Right forelimb (tissue), 1 donor: ENCODE measurements around the gene CHST10.

ENCODE experiments used
- DNase-seq: peaks from one replicate; pipeline ENCODE4 v3.0.0-alpha.2; 2018

CHST10 gene

DNA sequence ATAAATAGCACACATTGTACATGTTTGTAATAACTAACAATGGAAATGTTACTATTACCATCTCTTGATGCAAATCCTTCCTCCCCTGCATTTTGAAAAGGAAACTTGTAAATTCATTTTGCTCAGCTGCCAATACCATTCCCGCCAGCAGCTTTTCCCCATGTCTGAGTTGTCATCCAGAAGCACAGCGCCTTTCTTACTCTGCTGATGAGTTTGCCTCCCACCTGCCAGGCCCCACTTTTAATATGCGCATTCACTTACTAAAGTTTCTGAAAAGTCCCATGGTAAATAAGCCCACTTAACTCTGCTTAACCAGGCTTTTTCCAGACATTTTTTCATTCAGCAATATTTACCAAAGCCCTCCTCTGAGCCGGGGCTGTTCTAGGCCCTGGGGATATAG is 3.9 kb downstream of the CHST10 start:
- DNase-seq = no peak

DNA sequence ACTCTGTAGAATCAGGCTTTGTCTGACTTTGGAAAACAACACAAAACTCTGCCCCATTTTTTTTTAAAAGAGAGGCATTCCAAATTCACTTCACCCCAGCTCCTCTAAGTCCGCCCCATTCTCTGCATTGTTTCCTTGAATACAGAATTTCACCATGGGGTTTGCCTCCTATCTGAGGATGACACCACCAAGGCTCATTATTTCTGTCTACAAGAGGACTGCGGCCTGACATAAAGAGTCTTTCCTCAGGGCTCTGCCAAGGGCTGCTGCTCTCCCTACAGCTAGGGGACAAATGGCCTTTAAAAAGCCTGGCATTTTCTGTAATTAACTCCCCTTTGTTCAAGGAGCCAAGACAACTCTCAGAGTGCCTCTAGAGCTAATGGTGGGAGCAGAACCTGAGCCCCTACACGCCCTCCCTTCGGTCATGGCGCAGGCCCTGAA is 4.6 kb downstream of the CHST10 start:
- no peak for DNase-seq

DNA sequence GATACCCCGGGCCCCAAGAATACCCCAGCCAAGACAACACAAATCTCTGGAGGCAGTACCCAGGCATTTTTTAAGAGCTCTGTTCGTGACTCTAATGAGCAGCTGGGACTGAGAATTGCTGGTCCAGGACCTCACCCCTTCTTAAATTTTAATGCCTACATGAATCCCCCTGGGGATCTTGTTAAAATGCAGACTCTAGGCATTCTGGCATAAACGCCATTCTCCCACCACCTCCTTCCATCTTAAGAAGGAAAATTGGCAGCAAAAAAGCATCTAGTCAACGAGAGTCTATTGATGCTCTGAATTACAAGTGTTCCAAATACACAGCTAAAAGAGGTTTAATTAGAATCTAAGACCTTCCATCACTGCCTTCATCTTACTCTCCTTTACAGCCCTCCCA is 5.0 kb downstream of the CHST10 start:
- DNase-seq = no peak

DNA sequence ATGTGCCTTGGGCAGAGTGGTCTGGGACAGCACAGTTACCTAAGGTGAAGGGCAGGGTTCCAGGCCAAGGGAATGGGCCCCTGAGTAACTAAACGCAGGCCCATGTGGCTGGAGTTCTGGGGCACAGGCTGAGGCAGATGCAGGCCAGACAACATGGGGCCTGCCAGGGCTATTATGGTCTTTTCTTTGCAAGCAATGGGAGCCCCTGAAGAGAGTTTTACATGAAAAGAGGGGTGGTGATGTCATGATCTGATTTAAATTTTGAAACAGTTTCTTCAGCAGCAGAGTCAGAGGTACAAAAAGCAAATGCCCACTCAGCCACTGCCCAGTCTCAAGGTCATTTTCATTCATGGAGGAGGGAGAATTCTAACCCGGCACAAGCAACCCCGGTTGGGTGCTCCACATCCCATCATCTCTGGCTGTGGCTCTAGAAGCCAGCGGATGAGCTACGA is 5.6 kb downstream of the CHST10 start:
- DNase-seq = no peak

DNA sequence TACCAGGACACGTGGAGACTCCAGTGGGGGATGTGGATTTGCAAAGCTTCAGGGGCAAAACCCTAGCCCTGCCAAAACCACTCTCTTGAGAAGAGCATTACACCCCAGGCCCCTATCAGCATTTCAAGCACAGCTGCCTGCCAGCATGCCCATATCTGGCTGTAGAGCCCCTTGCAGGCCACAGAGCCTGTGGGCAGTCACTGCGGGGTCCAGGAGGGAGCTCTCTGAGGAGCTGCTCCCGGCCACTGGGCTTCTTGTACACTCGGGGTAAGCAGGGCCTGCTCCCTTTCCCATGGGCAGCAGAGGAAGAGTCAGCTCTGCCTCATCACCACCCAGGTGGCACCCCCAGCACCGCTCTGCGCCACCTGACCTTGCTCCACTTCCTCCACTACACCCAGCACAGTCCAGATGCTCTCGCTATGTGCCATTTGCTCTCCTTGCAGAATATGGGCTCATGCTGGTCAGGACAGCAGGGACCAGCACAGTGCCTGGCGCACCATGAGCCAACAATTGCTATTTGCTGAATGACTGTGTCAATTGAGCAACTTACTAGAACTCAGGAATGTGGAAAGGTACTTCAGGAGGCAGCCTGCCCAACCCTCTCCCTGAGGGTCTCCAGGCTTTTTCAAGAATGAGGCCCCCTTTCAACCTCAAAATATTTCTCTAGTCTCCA is 7.4 kb downstream of the CHST10 start:
- no peak for DNase-seq

DNA sequence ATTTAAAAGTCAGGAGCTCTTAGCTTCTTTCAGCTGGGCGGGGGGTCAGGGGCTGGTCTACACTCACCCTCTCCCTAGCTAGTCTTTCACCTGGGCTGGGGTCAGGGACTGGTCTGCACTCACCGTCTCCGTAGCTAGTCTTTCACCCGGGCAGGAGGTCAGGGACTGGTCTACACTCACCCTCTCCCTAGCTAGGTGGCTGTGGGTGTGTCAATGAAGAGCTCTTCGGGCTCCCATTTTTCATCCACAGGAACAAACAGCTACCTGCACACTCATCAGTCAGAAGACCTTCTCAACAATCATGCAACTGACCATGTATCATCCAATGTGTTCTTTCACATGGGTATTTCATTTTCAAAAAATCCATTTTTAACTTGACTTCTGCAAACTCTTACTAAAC is 8.0 kb downstream of the CHST10 start:
- no peak for DNase-seq

DNA sequence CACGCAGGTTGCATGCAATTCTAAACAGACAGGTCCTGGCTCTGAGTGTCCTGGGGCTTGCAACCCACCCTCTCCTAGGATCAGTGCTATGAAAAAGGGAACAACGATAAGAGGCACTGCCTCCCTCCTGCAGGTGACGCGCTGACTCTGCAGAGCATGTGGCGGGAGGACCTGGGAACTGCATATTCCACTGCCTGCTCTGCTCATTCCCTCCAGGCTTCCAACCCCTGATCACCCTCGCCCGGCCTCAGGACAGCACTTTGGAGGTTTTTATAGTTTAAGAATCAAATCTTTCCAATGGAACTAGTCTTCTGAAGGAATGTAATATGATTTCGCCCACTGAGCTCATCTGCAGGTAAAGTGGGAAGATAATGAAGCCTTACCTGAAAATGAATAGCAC is 8.5 kb downstream of the CHST10 start:
- DNase-seq = no peak

DNA sequence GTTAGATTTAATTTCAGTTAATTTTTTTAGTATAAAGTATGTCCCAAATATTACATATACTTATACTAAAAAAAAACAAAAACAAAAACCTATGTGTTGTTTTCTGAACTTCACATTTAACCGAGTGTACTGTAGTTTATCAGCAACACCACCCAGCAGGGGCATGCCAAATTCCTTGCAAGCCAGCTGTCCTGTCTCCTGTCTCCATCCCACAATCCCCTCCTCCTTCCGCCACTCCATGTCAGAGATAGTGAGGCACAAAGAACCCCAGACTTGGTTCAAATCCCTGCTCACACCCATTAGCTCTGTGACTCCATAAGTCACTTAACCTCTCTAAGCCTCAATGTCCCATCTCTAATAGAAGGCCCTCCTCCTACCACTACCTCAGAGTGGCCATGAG is 9.4 kb downstream of the CHST10 start:
- DNase-seq = no peak

DNA sequence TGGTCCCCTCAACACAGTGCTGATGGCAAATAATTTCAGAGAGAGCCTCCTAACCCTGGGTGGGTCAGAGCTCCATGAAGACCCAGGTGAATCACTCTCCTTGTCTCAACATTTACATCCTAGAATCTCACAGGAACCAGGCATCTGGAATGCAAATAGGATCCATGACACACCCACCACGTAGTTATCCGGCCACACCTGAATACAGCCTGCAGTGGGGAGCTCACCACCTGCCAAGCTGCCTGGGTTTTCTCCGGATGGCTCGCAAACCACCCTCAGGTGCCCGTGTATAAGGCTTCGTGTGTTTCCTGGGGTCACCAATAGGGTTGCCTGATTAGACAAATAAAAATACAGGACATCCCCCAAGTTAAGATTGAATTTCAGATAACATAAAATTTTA is 9.9 kb downstream of the CHST10 start:
- DNase-seq = no peak

DNA sequence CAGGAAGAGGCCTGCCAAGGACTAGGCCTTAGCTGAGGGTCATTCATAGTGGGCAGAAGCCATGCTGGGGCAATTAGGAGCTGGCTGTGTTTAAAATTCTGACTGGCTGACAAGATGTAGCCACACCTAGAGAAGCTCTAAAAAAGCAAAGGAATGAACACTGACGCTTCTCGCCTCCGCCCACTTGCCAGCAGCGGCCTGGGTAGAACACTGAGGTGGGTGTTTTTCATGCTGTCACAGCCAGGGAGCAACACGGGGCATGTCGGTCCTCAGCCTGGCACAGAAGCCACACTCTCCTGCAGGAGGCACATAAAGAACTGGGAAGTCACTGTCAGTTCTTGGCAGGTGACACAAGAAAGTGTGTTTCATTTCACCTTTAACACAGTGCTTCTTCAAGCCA is 10.4 kb downstream of the CHST10 start:
- DNase-seq = no peak

DNA sequence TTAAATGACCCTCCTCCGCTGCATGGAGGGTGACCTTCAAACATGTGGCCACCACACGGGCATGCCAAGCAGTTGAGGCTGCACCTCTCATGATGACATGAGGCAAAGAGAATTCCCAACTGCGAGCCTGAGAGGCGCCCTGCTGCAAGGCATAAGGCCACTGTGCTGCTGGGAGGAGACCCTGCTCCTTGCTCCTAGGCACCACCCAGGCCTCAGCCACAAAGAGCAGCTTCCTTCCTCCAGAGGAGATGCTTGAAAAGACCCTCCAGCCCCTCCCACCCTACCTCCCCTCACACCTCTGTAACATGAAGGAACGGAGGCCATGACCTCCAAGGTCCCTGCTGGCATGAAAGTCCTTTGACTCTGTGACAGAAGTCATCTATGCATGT is 11.4 kb downstream of the CHST10 start:
- DNase-seq = no peak

DNA sequence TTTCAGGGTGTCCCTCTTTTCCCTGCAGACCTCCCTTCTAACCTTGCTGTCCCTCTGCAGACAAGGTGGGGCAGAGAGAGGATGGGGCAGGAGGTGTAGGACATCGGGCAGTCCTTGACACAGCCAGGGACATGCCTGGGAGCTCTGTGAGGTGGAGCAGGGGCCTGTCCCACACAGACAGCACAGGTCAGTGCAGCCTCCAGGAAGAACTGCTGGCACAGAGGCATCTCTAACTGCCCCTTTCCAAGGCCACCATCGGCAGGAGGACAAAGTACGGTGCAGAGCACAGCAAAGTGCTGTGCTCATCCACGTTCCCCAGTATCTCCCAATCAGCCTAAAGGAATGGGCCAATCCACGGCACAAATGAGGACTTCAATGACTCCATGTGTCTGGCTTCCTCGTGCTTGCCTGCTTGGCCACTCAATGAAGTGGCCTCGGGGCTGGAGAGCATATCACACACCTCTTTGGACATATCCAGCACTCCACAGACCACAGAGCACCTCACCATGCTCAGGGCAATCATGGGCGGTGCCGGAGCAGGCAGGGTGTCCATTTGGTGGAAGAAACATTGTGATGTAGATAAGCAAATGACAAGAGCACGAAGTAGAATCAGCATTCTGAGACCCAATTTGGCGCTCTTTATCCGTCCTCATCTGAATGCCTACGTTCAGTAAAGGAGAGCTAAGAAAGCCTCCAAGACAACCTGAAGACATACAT is 11.9 kb downstream of the CHST10 start:
- no peak for DNase-seq

DNA sequence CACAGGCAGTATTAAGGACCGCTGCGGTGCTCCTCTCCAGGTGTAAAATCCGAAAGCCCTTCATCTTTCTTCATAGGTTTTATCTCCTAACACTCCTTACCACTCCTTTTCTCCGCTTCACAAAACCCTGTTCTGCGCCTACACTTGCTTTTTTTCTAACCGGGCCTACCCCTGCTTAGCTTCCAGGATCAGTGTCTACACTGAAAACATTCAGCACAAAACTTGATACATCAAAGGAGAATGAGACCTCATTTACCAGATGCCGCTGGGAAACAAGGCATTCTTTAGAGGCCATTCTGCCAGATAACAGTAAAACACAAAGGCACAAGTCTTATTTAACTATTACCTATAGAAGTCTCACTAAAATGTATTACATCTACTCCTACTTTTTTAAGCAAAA is 13.1 kb downstream of the CHST10 start:
- no peak for DNase-seq

DNA sequence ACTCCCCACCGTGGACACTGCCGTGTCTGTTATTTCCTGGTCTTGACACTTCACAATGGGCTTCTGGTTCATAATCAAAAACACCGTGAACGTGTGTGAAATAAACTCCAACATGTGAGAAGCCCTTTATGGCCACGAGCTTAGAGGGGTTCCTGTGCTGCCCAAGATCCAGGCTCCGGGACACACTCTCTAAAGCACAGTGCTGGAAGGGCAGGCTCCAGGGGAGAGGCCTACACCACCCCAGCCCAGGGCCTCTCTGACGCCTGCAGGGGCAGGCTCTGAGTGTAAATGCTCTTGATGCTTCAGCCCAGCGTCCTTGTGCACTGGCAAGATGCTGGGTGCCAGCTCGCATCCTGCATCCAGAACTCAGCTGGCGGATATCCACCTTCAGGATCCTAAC is 13.7 kb downstream of the CHST10 start:
- no peak for DNase-seq

DNA sequence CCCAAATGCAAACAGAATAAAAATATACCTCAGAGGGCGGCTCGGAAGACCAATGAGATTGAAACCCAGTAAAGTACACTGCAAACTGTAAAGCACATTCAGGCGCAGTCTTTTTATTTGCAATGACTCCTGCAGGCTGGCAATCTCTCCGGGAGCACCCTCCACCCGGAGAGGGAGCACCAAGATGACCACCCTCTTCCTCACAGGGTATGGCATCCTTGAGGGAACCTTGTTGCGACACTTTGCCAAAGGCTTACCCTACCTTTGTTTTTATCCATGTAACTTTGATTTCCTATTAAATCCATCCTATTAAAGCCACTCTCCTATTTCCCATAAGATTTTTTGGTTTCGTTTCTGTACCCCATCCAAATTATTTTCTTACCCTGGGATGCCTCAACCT is 16.2 kb downstream of the CHST10 start:
- DNase-seq = no peak

DNA sequence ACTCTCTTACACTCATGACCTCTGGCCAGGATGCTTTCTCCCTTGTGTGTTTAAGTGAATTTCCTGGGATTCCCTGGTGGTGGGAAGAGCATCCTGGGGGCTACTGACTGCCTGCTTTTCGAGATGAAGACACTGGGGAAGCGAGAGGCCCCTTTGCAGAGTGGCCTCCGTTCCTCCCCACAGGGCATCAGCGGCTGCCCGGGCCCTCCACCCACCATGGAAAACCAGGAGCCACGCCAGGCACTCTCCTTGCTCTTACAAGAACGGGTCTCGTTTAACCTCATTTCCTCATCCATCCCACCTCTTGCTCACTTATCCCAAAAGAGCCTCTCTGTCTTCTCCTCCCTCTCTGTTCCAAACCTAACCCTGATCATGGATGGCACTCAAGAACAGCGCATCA is 17.8 kb downstream of the CHST10 start:
- no peak for DNase-seq

DNA sequence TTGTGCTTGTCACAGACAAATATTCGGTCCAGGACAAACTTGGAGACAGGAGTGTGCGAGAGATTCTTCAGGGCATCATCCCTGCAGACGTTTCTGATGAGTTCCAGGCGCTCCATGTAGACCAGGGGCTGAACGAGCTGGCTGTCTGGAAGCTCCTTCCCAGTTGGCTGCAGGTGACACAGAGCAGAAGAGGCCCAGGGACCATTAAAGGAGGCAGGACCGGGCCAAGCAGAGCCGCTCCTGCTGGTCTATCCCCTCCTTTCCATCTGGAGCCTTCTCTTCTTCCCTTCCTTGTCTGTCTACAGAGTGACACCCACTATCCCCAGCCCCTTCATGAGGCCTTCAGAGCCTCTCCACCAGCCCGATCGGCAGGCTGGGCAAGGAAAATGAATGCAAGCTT is 19.5 kb downstream of the CHST10 start:
- DNase-seq = no peak

DNA sequence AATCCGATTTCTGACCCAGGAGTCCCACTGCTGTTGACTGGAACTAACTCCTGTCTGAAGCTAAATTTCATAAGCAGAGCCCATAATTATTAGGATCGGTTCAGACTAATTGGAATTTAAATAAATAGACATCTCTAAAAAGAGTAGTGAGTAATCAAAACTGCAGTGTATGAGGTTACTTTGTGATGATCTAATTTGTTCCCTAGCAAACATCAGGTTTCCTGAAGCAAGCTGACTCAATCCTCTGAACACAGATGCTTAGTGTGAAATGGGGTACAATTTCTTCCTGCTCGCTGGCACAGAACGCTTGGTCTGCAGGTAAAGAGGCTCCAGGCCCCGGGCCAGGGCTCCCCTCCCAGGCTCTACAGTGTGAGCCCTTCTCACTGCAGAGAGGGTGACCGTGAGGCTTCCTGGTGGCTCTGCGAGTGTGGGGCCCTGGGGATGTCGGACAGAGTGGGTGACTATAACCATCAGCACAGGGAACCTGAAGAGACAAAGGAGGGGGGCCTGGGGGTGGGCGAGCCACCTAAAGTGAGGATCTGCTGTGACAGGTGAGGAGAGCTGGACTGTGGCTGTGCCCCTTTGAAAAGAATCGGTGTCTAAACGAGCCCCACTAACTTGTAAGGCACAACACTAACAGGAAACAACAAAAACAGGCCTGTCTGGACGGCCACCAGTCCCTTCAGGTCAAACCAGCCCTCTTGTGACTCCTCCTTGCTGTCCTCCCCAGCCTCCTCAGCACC is 20.2 kb downstream of the CHST10 start:
- DNase-seq = no peak

DNA sequence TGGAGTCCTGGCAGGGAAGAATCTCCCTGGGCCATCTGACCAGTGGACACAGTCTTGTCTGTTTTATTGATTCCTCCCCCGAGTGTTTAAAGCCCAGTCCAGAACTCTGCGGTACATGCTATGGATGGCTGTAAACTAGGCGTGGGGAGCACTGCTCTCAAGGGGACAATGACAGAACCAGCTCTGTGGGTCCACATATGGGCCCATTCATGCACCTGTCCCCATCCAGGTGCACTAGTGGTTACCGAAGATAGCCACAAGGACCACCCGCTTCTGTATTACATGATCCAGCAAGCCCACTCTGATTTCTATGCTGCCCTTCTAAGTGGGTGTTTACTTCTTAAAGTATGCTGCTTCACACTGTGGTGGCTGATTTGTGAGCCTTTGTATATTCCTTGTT is 21.0 kb downstream of the CHST10 start:
- DNase-seq = no peak

DNA sequence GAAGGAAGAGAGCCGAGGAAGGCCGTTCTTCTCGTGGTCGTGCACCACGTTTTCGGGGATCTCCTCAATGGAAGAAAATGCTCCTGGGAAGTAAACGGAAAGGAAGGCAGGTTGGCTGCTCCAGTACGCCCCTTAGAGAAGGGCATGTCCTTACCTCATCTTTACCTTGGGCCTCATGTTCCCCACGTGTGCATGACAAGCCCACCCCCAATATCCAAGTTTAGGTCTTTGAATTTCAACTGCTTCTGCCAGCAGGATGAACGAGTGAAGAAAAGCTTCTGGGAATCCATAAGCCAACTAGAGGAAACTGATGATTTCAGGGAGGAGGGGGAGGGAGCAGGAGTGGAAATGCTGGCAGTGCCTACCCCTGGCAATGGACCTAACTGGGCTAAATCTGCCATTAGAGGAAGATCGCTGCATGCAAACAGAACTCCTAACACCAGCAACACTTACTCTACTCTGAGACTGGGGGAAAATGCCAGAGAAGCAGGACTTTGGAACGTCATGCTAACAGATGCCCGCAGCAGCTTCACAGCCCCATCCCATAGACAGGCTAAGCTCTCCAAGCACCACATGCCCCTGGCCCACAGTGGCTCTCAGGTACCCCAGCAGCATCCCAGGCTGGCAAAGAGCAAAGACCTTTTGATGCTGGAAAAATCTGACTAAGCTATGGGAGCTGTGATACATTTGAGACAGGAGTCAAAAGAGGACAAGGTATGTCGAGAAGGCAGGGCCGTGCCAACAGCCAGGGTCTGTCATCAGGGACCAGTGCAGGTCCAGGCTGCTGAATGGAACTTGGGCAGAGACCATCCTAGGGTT is 21.7 kb downstream of the CHST10 start:
- no peak for DNase-seq

DNA sequence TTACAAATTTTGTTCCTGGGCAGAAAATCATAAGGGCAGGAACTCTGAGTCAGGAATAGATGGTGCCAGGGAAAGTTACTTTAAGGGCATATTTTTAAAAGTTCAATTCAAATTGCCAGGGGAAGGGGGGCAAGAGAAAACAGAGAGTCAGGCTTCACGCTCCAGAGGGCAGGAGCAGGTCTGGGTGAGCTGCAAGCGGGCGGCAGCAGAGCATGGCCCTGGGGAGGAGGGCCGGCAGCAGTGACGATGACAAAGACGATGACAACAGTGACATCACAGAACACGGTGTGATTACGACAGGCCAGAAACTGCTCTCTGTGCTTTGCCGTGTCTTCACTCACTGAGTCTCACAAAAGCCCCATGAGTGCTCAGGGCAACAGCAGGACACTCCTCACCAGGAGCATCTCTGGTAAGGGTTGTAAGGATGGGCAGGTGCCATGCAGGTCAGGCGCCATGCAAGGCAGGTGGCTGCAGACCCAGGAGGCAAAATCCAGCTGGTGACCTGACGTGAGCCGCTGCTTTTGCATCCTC is 23.3 kb downstream of the CHST10 start:
- no peak for DNase-seq

DNA sequence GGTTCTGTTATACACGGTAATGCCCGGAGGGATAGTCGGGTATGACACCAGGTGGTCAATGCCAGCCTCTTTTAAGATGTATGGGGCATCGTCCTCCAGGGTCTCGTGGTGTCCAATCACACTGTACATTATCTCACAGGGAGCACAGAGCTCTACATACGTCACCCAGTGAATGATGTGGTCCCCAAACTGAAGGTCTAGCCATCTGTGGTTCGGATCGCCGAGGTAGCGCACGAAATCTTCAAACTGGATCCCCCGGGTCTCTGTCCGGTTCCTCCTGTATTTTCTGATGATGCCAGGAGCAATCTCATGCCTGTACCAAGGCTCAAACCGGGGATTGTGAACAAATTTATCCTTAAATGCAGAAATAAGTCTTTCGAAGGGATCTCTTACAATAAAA is 24.1 kb downstream of the CHST10 start:
- no peak for DNase-seq

DNA sequence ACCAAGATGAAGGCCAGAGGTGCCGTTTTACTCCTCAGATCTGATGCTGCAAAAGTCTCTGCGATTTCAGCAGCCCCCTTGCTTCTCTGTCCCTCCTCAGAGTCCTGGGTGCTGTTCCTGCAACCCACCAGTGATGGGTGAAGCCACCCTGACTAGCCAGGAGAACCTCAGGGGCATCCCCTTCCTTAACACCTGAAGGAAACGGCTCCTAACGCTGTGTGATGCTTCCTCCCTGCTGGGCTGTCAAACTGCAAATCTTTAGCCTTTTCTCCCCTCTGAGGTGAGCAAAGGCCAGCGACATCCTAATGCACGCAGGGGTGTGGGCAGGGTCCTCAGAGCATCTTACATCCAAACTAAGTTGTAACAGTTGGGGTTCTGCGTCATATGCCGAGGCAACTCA is 24.8 kb downstream of the CHST10 start:
- DNase-seq = no peak
